Activated naive CD4-positive, alpha-beta T cell treated with Interleukin-2 at 50 U/mL for 16 hours (primary cell): ENCODE results near the gene BBC3.

Experiments
- DNase-seq: peaks from one replicate; pipeline ENCODE4 v3.0.0-alpha.2; 2020

Gene BBC3

DNA sequence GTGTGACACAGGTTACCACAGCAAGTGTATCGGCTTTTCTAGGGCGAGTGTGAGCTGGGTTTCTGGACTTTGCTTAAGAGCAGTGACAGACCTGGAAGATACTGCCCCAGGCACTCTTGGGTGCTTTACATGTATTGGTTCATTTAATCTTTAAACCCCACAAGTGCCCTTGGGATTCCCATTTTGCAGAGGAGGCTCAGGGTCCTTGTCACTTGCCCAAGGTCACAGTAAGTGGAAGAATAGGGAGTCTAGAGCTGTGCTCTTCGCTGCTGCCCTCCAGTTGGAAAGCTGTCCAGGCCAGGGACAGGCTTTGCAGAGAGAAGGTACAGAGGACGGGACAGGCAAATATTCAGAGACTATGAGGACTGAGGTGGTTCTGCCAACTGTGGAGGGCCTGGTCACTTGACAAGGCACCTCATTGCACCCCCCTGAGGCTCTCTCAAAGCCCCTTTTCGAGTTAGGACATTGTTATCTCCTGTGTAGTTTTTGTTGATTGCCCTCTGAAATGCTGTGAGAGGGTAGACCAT is 42.4 kb downstream of the BBC3 start:
- DNase-seq = no peak

DNA sequence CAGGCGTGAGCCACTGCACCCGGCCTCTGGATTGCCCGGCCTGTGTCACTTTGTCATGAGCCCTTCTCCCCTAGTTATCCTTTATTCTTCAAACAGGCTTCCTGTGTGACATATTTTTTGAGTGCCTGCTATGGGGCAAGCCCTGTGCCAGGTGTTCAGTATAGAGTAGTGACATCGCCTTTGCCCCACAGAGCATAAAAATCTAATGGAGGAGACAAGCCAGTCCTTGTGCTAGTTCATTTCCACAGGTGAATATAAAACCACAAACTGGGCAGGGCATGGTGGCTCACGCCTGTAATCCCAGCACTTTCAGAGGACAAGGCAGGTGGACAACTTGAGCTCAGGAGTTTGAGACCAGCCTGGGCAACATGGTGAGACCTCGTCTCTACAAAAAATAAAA is 43.2 kb downstream of the BBC3 start:
- no peak for DNase-seq

DNA sequence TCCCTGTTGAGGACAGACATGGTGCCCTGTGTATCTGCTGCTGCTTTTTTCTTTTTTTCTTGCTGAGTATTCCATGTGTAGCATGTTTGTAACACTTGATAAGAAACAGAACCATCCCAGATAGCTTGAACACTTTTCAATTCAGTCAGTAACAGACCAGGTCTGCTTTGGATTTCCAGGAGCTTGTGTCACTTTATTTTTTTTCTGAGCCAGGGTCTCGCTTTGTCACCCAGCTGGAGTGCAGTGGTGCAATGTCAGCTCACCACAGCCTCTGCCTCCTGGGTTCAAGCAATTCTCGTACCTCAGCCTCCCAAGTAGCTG is 43.7 kb downstream of the BBC3 start:
- DNase-seq = no peak

- peak; percentile 85 for DNase-seq
Measured at GRCh38 chr19:47186446-47187334, 44.3 kb downstream of the BBC3 start.

DNA sequence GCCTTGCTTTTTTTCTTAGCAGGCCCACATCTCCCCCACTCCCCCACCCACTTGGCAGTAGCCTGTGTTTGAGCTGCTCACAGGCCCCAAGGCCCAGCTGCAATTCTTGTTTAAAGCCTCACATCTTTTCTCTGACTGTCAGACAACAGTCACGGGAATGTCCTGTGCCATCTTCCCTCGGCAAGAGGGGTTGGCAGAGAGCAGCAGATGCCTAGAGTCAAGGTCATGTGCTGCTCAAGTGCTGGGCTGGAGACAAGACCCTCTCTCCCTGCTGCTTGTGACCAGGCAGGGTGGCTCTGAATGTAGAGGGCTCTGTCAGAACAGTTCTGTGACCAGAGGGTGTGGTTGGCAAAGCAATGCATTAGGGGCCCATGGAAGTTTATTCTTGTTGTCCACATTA is 47.4 kb downstream of the BBC3 start:
- no peak for DNase-seq

DNA sequence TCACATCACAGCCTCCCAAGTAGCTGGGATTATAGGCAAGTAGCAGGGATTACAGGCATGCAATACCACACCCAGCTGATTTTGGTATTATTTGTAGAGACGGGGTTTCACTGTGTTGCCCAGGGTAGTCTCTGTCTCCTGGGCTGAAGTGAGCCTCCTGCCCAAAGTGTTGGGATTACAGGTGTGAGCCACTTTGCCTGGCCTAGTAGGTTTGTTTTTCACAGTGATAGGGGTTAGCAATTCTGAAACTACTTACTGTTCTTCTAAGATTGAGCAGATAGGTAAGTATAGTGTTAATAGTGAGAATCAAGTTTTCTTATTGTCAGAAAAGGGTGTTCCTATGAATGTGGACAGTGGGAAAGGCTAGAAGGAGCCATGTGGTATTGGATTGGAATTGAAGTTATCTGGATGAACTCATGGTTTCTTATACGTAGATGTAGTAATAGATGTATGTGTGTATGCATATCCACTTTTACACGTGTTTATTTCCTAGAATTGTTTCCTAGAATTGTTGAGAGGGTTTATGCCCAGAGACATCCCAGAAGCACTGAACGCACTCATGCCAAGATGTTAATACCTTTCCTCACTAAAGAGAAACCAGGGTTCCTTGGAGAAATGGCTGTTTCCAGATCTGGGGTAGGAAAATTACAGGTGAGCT is 51.2 kb downstream of the BBC3 start:
- no peak for DNase-seq

DNA sequence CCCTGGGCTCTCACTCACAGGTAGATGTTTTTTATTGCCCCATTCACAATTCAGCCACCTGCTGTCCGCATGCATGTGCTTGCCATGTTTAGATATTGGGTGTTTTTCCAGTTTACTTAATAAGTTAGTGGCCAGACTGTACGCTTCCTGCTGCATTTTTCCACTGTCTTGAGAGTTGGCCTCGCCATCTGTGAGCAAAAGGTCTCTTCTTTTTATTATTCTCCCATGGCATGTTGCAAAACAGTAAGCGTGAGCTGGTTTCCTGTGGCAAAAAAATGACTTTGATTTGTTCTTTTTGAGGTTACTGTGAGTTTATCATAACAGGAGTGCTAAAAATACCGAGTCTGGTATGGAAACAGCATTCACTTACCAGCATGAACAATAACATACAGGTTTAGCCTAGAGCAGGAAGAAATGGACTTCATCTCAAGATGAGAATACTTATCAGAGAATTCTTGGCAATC is 54.3 kb downstream of the BBC3 start:
- peak; percentile 42 for DNase-seq

- DNase-seq = no peak
Measured at GRCh38 chr19:47176071-47176626, 54.9 kb downstream of the BBC3 start.

DNA sequence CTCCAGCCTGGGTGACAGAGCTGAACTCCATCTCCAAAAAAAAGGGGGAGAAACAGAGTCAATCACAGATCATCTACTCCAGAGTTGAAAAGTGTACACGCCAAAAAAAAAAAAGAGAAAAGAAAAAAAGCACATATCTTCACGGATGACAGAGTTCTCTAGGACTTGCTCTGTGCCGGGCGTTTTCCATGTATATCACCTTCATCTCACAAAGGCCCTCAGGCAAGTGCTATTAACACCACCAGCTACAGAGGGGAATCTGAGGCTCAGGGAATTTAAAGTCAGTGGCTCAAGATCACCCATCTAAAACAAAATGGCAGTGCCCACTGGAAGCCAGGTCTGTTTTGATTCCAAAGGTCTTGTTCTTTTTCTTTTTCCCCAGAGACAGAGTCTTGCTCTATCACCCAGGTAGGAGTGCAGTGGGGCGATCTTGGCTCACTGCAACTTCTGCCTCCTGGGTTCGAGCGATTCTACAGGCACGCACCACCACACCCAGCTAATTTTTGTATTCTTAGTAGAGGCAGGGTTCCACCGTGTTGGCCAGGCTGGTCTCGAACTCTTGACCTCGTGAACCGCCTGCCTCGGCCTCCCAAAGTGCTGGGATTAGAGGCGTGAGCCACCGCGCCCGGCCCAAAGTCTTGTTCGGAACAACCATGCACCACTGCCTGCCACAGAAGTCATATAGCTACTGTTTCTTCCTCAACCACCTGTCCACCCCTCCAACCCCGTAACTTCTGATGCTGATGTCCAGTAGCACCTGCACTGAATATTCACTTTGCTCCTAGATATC is 58.1 kb downstream of the BBC3 start:
- no peak for DNase-seq
